Tibial nerve (tissue), 4 donors: ENCODE data around the gene SHC4. TPM values are rescaled to one million over a fixed set of nuclear protein-coding genes. Genes with fewer than 3 reads are reported as not detected.

ENCODE experiments used
- DNase-seq, 2 donors: peaks; one replicate each; pipeline ENCODE4 v3.0.0-alpha.2; 2019; ENCODE audit warnings: low spot score in 2 of 2
- H3K27ac ChIP-seq, 4 donors: fragments of 200-600 bp; sonication (generic) in 3 of 4; one replicate each; pipeline ENCODE4 v1.5.1; 2017 to 2019; ENCODE audit warnings: mild to moderate bottlenecking in 1 of 4
- H3K27me3 ChIP-seq, 2 donors: fragments of 200-600 bp; sonication (generic) in 1 of 2; one replicate each; pipeline versions ENCODE4 v1.5.1 to v1.6.0; 2017 to 2019
- H3K36me3 ChIP-seq, 3 donors: fragments of 200-600 bp; sonication (generic); one replicate each; pipeline ENCODE4 v1.5.1; 2018 to 2019
- H3K4me1 ChIP-seq, 4 donors: fragments of 200-600 bp; sonication (generic) in 3 of 4; one replicate each; pipeline ENCODE4 v1.5.1; 2017 to 2019
- H3K4me3 ChIP-seq, 4 donors: fragments of 200-600 bp; sonication (generic) in 3 of 4; one replicate each; pipeline ENCODE4 v1.5.1; 2017 to 2019; ENCODE audit warnings: mild to moderate bottlenecking in 1 of 4, moderate library complexity in 1 of 4
- H3K9me3 ChIP-seq, 4 donors: fragments of 200-600 bp; sonication (generic) in 3 of 4; one replicate each; pipeline ENCODE4 v1.5.1; 2017 to 2019
- CTCF ChIP-seq, 5 experiments: fragments of 200-600 bp in 3 of 5; fragments of 450-650 bp in 2 of 5; sonication (generic) in 3 of 5; IDR thresholded peaks; one replicate each; pipeline ENCODE4 v1.5.1; 2016 to 2019; ENCODE audit warnings: antibody characterized with exemption in 5 of 5, mild to moderate bottlenecking in 3 of 5, moderate library complexity in 2 of 5
- EP300 ChIP-seq, 2 donors: sonication (generic); formaldehyde crosslinking; IDR thresholded peaks; one replicate each; pipeline ENCODE4 v1.6.1; 2017; ENCODE audit warnings: antibody characterized with exemption in 2 of 2, mild to moderate bottlenecking in 1 of 2
- POLR2A ChIP-seq, 2 donors: fragments of 450-650 bp; IDR thresholded peaks; one replicate each; pipeline ENCODE4 v1.6.1; 2017; ENCODE audit warnings: antibody characterized with exemption in 2 of 2, mild to moderate bottlenecking in 2 of 2, moderate library complexity in 2 of 2
- WGBS, 2 donors: methylation state at CpG; one replicate each; pipeline ENCODE4 v1.1.5; 2018; 5-methylcytosine and 5-hydroxymethylcytosine counted together
- total RNA-seq, 4 donors: library from RNA; depleted of rRNA; stranded (reverse); fragments of >200 nt; gene quantifications; one replicate each; pipeline ENCODE4 v1.1.0, GENCODE V29; 2016

The SHC4 gene
- total RNA-seq, 4 donors from 2014 or later: 36.9 to 71.7 (median 47.5) TPM

DNA sequence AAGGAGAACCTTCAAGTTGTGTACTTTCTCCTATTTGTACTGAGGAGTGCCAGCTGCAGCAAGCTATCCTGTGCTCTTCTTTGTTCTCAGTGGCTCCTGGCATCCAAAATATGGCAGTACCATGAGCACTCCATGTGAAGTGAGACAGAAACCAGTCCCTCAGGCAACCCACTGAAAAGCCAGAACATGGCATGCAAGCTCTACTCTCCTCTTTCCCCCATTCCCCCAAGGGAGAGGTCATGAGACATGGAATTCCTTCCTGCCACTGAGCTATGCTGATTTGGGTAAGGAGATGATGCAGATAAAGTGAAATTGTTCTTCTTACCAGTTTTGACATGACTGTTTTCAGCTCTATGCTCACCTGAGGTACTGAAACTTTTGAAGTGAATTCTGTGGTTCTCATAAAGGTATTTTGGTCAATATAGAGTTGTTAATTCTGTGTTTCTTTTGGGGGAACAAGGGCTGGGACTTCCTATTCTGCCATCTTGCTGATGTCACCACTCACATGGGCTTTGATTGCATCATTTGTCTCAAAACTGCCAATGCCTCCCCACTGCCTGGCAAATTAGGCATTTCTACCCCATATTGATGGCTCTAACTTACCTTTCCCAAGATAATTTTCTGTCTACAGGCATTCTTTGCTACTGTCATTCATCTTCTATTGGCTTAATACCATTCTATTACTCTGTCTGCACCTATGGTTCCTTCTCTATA lies 130.0 kb downstream of the SHC4 start:
- H3K9me3 ChIP-seq: peaks cover 0 to 16% (median 3%) of the 10 kb centered on the region in 4 donors
- no peaks in the 10 kb centered on the region for H3K27me3 ChIP-seq
- no peak overlapping the region for H3K27ac ChIP-seq
- no peaks in the 10 kb centered on the region for H3K4me1 ChIP-seq
- TF ChIP-seq CTCF (IDR thresholded peaks at IDR 0.05) (no peak), POLR2A (IDR thresholded peaks at IDR 0.05) (no peak), EP300 (IDR thresholded peaks at IDR 0.05) (no peak)
- H3K4me3 ChIP-seq: no peak overlapping the region
- no peak for DNase-seq
- peaks cover 0 to 43% (median 0%) of the 10 kb centered on the region in 3 donors for H3K36me3 ChIP-seq

DNA sequence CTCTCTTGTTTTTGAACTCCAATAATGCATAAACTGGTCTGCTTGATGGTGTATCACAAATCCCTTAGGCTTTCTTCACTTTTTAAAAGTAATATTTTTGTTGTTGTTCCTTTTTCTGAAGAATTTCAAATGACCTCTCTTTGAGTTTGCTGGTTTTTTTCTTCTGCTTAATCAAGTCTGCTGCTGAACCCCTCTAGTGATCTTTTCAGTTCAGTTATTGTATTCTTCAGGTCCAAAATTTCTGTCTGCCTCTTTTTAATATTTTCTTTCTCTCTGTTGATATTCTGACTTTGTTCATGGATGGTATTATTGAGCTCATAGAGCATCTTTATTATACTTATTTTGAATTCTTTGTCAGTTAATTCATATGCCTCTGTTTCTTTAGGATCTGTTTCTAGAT lies 131.1 kb downstream of the SHC4 start:
- Histone ChIP-seq H3K27me3 (no peaks in the 10 kb centered on the region), H3K27ac (no peak overlapping the region)

GRCh38 chr15:48828906-48829305 lies 134.8 kb downstream of the SHC4 start:
- peaks cover 0 to 16% (median 3%) of the 10 kb centered on the region in 4 donors for H3K9me3 ChIP-seq
- no peak overlapping the region for H3K4me3 ChIP-seq
- H3K4me1 ChIP-seq: no peaks in the 10 kb centered on the region
- TF ChIP-seq CTCF (IDR thresholded peaks at IDR 0.05) (no peak), POLR2A (IDR thresholded peaks at IDR 0.05) (no peak), EP300 (IDR thresholded peaks at IDR 0.05) (no peak)
- no peak for DNase-seq
- peaks cover 0 to 37% (median 0%) of the 10 kb centered on the region in 3 donors for H3K36me3 ChIP-seq
- no peaks in the 10 kb centered on the region for H3K27me3 ChIP-seq
- no peak overlapping the region for H3K27ac ChIP-seq

More for the DNA sequence above, 131.1 kb downstream of the SHC4 start:
- Histone ChIP-seq H3K9me3 (peaks cover 0 to 16% (median 3%) of the 10 kb centered on the region in 4 donors), H3K4me1 (no peaks in the 10 kb centered on the region), H3K36me3 (peaks cover 0 to 43% (median 0%) of the 10 kb centered on the region in 3 donors), H3K4me3 (no peak overlapping the region)
- no peak for TF ChIP-seq EP300 (IDR thresholded peaks at IDR 0.05)
- no peak for TF ChIP-seq CTCF (IDR thresholded peaks at IDR 0.05)
- TF ChIP-seq POLR2A (IDR thresholded peaks at IDR 0.05): no peak
- no peak for DNase-seq

DNA sequence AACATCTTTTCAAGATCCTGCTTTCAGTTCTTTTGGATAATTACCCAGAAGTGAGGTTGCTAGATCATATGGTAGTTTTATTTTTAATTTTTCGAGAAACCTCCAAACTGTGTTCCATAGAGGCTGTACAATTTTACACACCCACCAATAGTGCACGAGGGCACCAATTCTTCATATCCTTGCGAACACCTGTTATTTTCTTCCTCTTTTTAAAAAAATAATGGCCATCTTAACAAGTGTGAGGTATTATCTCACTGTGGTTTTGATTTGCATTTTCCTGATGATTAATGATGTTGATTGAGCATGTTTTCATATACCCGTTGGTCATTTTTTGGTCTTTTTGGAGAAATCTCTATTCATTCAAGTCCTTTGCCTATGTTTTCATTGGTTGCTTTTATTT lies 135.2 kb downstream of the SHC4 start:
- H3K27me3 ChIP-seq: no peaks in the 10 kb centered on the region
- WGBS, 2 donors: 81 to 87% methylated on average over 4 of the region's 4 CpGs
- H3K4me1 ChIP-seq: no peaks in the 10 kb centered on the region
- TF ChIP-seq POLR2A (IDR thresholded peaks at IDR 0.05) (no peak), EP300 (IDR thresholded peaks at IDR 0.05) (no peak), CTCF (IDR thresholded peaks at IDR 0.05) (no peak)
- no peak overlapping the region for H3K27ac ChIP-seq
- DNase-seq: no peak
- peaks cover 0 to 37% (median 0%) of the 10 kb centered on the region in 3 donors for H3K36me3 ChIP-seq
- peaks cover 0 to 14% (median 3%) of the 10 kb centered on the region in 4 donors for H3K9me3 ChIP-seq
- H3K4me3 ChIP-seq: no peak overlapping the region

DNA sequence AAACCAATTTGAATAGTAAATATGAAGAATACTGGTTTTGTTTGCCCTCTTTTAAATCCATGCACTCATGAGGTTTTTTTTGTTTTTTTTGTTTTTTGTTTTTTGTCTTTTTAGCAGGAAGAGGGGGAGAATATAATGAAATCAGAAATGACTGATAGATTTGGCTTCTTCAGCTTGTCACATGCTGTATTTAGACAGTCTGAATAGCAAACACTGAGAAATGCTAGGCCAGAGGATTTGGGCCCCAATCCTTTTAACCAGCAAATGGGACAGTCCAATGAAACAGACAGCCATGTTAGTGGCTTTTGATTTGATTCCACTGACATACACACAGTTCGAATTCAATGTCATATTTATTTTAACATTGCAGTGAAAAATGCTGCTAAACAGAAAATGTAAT lies 138.6 kb downstream of the SHC4 start:
- TF ChIP-seq CTCF (IDR thresholded peaks at IDR 0.05): no peak
- no peak for TF ChIP-seq EP300 (IDR thresholded peaks at IDR 0.05)
- no peak for TF ChIP-seq POLR2A (IDR thresholded peaks at IDR 0.05)
- no peak for DNase-seq
- H3K4me3 ChIP-seq: no peak overlapping the region
- peaks cover 0 to 47% (median 0%) of the 10 kb centered on the region in 3 donors for H3K36me3 ChIP-seq
- no peak overlapping the region for H3K27ac ChIP-seq
- no peaks in the 10 kb centered on the region for H3K9me3 ChIP-seq
- H3K4me1 ChIP-seq: no peaks in the 10 kb centered on the region
- 88 to 90% methylated on average over 1 of the region's 1 CpG for WGBS, 2 donors
- no peaks in the 10 kb centered on the region for H3K27me3 ChIP-seq
